SW480 (cell line): ENCODE data around the gene CPNE1.
"Not testable (repeated sequence)": the region's sequence is repeated elsewhere in the genome, so short reads cannot be mapped to it uniquely, and the experiment has no call there.

Source experiments
- DNase-seq: peaks from one replicate; pipeline ENCODE4 v3.0.0-alpha.2; 2016; ENCODE audit warnings: low spot score

The CPNE1 gene

GRCh38 chr20:35664466-35665206, at the start of gene CPNE1, which contains the start of gene RBM12:
Gene CPNE1 (minus strand): TSS chr20:35664900. CDS start chr20:35632923, 31,977 bp downstream.
Gene RBM12 (minus strand): TSS chr20:35664900. CDS start chr20:35655322, 9,578 bp downstream.
- peak; percentile 97 for DNase-seq

DNA sequence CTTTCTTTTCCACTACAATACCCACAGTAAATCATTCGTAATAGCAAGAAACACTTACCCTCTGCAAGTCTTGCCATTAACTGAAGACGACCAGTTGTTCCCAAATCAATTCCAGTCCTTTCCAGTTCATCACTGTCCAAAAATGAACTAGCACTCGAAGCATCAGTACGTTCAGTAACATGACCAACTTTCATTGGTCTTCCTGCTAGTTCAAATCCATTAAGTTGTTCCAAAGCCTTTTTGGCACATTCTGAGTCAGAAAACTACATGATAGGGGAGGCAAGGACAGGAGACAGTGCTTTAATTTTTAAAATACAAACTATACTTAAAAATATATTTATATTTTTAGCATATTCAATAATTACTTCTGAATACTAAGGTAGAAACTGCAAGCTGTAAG, 49.4 kb upstream of the CPNE1 start:
- DNase-seq, result no peak

GRCh38 chr20:35713120-35713519, 48.4 kb upstream of the CPNE1 start:
- not testable (repeated sequence) for DNase-seq

DNA sequence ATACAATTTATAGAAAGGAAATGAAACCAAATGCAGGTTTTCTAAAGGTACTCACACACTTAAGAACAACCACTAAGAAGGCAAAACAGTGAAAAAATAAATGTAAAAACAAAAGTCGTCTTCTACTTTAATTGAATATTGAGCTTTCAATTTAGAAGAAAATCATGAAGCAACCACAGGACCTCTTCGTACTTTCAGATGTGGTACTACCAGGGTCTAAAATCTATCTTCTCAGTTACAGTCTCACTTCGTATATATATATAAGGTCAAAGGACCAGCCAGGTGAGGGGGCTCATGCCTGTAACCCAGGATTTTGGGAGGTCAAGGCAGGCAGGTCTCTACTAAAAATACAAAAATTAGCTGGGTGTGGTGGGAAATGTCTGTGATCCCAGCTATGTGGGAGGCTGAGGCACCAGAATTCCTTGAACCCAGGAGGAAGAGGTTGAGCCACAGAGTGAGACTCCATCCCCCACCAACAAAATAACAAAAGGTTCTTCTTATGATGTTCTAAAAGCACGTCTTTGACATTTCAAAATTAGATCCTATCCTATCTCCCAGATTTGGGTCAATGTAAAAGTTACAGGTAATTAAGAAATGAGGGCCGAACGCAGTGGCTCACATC, 47.0 kb upstream of the CPNE1 start:
- no peak for DNase-seq

DNA sequence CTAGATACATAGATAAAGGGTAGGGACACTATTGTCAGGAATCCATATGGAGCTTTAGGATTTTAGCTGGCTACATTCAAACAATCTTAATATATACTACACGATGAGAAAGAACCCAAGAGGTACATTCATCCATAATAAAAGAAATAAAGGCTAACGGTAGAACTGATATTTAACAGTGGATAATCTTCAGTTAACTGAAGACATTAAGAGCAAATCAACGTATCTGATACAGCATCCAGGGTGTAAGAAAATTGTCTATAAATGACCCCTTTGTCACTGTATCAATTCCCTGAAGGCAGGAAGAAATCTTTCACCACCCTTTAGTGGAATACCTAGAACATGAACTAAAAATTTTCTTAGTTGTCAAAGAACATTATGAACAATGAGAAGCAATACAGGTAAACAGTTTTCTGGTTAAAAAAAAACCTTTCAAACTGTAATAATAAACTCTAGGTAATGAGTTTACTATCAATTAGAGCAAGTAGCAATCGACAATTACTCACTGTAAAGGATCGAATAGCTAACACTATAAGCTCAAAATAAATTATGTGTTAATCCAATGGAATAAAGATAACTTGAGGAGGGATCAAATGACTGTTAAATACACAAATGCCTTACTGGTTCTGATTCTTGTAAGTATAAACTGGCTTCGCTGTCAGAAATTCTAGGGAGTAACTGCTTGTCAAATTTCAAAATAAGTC, 46.3 kb upstream of the CPNE1 start:
- DNase-seq, result no peak

DNA sequence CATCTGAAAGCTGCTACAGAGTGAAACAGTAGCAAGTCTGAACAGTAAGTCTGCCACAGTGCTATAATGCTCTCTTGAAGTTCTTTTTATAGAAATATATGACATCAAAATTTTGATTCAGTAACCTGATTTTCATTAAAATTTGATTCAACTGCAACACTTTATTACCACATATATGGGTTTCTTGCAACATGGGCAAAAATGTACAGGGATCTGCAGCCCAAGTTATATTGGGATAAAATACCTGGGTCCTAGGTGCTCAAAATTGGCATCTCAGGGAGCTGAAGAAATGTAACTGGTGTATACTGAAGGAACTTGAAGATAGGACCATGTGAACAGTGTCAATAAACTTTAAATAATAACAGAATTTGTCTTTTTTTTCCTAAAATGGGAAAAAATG, 45.3 kb upstream of the CPNE1 start:
- DNase-seq, result no peak

DNA sequence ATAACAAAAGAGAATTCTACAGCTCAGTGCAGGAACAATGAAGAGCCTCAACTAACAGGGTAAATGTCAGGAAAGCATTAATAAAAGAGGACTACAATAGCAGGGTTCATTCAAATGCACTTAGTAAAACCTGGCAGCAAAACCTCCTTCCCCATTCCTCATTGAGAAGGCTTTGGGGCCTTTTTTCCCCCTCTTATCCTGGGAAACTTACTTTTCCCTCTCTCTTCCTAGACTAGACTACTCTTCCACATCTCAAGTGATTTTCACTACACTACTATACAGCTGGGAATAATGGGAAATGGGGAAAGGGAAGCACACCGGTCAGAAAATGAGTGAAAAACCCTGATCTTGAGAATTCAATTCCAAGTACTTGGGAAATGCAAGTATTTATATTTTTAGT, 44.6 kb upstream of the CPNE1 start:
- no peak for DNase-seq

- no peak for DNase-seq
Observed at GRCh38 chr20:35708502-35708901, 43.8 kb upstream of the CPNE1 start.

DNA sequence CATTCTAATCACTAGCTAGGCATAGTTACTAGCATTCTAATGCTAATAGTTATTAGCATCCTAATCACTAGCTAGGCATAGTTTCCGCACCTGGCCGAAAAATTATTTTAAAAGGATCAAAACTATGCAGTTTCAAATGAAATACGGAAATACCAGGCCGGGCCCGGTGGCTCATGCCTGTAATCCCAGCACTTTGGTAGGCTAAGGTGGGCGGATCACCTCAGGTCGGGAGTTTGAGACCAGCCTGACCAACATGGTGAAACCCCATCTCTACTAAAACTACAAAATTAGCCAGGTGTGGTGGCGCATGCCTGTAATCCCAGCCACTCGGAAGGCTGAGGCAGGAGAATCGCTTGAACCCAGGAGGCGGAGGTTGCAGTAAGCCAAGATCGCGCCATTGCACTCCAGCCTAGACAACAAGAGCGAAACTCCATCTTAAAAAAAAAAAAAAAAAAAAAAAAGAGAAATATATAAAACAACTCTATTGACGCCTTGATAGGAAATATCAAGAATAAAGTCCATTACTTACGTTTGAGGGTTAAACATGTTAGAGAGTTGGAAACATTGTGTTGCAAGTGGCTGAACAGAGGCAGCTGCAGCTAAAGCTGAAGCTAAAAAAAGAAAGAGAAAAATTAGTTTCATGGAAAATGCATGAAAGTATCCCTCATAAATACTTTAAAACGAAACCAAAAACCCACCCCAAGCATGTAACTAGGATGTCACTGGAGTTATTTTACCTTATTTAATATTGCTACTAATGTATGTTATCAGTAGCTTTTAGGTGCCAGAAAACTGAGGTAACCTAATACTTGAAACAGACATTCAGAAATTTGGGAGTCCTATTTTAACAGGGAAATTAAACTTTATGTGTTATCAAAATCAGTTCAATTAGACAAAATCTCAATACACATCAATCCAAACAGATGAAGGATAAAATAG, 42.2 kb upstream of the CPNE1 start:
- DNase-seq, result not testable (repeated sequence)

DNA sequence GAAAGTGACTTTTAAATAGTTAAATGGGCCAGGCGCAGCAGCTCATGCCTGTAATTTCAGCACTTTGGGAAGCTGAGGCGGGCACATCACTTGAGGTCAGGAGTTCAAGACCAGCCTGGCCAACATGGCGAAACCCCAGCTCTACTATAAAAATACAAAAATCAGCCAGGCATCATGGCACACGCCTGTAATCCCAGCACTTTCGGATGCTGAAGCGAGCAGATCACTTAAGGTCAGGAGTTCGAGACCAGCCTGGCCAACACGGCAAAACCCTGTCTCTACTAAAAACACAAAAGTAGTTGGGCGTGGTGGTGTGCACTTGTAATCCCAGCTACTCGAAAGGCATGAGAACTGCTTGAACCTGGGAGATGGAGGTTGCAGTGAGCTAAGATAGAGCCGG, 41.2 kb upstream of the CPNE1 start:
- DNase-seq, result not testable (repeated sequence)

- no peak for DNase-seq
Observed at GRCh38 chr20:35704514-35705261, 40.0 kb upstream of the CPNE1 start.

GRCh38 chr20:35702824-35703695, 38.4 kb upstream of the CPNE1 start:
- no peak for DNase-seq

GRCh38 chr20:35702051-35702823, 37.5 kb upstream of the CPNE1 start:
- DNase-seq, result no peak

DNA sequence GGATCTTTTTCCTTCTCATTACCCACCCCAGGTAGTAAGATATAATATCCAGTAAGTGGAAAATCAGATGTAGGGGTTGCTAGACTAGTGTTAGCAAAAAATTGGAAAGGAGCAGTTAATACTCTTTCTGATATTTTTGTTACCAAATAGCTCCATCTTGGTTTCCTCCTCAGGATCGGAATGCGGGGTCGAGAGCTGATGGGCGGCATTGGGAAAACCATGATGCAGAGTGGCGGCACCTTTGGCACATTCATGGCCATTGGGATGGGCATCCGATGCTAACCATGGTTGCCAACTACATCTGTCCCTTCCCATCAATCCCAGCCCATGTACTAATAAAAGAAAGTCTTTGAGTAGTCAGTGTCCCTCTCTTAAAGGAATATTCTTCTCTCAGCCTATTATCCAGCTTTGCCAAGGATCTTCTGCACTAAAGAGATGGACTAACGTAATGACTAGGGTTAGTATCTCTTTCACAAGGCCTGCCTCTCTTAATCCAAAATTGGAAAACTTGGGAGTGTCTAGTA, 36.0 kb upstream of the CPNE1 start:
- no peak for DNase-seq

GRCh38 chr20:35699957-35700624, 35.4 kb upstream of the CPNE1 start:
- DNase-seq, result no peak

- DNase-seq, result peak; percentile 95
Observed at GRCh38 chr20:35699127-35699956, 34.6 kb upstream of the CPNE1 start, which contains the start of the genes NFS1 and ROMO1. Gene NFS1 (minus strand): TSS chr20:35699352. CDS start chr20:35699288, 64 bp downstream. Gene ROMO1 (plus strand): TSS chr20:35699405. CDS start chr20:35699633, 228 bp downstream.
